Measurements from ENCODE around the gene TEX29.

TEX29 gene

DNA sequence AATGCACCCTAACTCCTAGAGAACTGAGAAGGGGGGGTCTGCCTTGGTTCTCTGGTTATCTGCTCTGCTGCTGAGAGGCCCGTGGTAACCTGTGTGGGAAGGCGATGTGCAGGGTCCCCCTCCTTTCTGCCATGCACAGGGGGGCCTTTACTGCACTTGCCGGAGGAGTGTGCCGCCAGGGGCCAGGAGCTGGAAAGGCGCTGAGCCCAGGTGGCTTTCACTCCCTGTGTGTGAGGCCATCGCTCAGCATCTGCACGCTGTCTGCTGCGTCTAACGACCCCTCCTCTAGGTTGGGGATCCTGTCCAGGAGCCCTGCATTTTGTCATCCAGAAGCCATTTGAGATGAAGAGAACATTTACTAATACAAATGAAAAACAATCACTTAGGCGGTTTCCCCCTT lies 37.0 kb upstream of the TEX29 start:
- Histone ChIP-seq H3K4me2 (ENCODE audit: low read length) (no peak overlapping the region), H4K20me1 (ENCODE audit: insufficient read depth, low read length) (no peaks in the 10 kb centered on the region), H3K4me1 (ENCODE audit: insufficient read depth, low read length, severe bottlenecking) (no peaks in the 10 kb centered on the region), H3K79me2 (ENCODE audit: insufficient read depth, low read length) (no peaks in the 10 kb centered on the region), H3K9me2 (ENCODE audit: low read depth, low read length) (no peaks in the 10 kb centered on the region), H2AFZ (ENCODE audit: low read length) (no peak overlapping the region), H3K9me3 (ENCODE audit: low read length) (no peaks in the 10 kb centered on the region), H3K9ac (ENCODE audit: low read length) (no peak overlapping the region), H3K27ac (ENCODE audit: low read depth, low read length, poor library complexity, severe bottlenecking) (no peak overlapping the region), H3K4me3 (ENCODE audit: low read depth, low read length, poor library complexity, severe bottlenecking) (no peak overlapping the region), H3K27me3 (ENCODE audit: insufficient read depth, low read length) (no peaks in the 10 kb centered on the region), H3F3A (ENCODE audit: insufficient read depth, low read length) (no peaks in the 10 kb centered on the region), H3K36me3 (ENCODE audit: insufficient read depth, low read length) (peaks cover 99% of the 10 kb centered on the region)
- TF ChIP-seq, protein P1, sequence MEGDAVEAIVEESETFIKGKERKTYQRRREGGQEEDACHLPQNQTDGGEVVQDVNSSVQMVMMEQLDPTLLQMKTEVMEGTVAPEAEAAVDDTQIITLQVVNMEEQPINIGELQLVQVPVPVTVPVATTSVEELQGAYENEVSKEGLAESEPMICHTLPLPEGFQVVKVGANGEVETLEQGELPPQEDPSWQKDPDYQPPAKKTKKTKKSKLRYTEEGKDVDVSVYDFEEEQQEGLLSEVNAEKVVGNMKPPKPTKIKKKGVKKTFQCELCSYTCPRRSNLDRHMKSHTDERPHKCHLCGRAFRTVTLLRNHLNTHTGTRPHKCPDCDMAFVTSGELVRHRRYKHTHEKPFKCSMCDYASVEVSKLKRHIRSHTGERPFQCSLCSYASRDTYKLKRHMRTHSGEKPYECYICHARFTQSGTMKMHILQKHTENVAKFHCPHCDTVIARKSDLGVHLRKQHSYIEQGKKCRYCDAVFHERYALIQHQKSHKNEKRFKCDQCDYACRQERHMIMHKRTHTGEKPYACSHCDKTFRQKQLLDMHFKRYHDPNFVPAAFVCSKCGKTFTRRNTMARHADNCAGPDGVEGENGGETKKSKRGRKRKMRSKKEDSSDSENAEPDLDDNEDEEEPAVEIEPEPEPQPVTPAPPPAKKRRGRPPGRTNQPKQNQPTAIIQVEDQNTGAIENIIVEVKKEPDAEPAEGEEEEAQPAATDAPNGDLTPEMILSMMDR (IDR thresholded peaks at IDR 0.05; ENCODE audit: low read length) = no peak
- TF ChIP-seq EZH2 (IDR thresholded peaks at IDR 0.05; ENCODE audit: borderline replicate concordance, low read length) = no peak

DNA sequence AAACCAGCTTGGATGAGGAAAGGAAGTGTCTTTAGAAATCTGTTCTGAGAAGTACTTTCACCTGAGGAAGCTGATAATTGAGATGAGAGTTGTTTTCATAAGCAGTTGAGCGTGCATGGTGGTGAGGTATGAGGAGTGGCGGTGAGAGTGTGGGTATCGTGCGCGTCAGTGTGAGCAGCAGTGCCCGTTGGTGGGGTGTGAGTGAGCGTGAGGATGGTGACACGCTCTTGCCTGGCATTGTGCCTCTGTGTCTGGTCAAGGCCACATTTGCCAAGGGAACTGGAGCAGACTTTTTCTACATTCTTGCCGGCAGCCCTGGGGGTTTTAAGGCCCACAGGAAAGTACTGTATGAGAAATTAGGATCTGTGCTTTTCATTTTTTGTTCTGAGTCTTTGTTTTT lies 36.5 kb upstream of the TEX29 start:
- peaks cover 99% of the 10 kb centered on the region for H3K36me3 ChIP-seq (ENCODE audit: insufficient read depth, low read length)
- H3K9me3 ChIP-seq (ENCODE audit: low read length) = no peaks in the 10 kb centered on the region
- H3F3A ChIP-seq (ENCODE audit: insufficient read depth, low read length) = no peaks in the 10 kb centered on the region
- no peaks in the 10 kb centered on the region for H3K79me2 ChIP-seq (ENCODE audit: insufficient read depth, low read length)
- H3K27ac ChIP-seq (ENCODE audit: low read depth, low read length, poor library complexity, severe bottlenecking) = no peak overlapping the region
- H3K4me1 ChIP-seq (ENCODE audit: insufficient read depth, low read length, severe bottlenecking) = no peaks in the 10 kb centered on the region
- H3K4me3 ChIP-seq (ENCODE audit: low read depth, low read length, poor library complexity, severe bottlenecking) = no peak overlapping the region
- no peak for TF ChIP-seq EZH2 (IDR thresholded peaks at IDR 0.05; ENCODE audit: borderline replicate concordance, low read length)
- TF ChIP-seq, protein P1 (IDR thresholded peaks at IDR 0.05; ENCODE audit: low read length) = no peak
- no peak overlapping the region for H3K4me2 ChIP-seq (ENCODE audit: low read length)
- H3K9ac ChIP-seq (ENCODE audit: low read length) = no peak overlapping the region
- no peaks in the 10 kb centered on the region for H3K27me3 ChIP-seq (ENCODE audit: insufficient read depth, low read length)
- H2AFZ ChIP-seq (ENCODE audit: low read length) = no peak overlapping the region
- no peaks in the 10 kb centered on the region for H4K20me1 ChIP-seq (ENCODE audit: insufficient read depth, low read length)
- H3K9me2 ChIP-seq (ENCODE audit: low read depth, low read length) = no peaks in the 10 kb centered on the region

DNA sequence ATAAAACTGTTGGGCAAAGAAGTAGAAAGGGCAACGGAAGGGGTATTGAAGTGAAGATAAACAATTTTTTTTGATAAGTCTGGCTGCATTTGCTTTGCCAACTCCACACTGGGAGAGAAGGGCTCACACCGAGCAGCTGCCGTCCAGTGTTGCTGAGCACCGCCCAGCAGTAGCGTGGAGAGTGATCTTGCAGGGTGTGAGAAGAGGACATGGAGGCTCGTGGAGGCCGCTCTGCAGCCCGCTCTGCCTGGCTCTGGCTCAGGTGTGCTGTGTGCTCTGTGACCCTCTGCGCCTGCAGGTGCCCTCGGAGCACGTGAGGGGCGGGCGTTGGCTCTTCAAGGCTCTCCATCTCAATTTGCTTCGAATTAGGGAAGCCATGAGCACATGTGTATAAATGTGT lies 35.9 kb upstream of the TEX29 start:
- H3K27ac ChIP-seq (ENCODE audit: low read depth, low read length, poor library complexity, severe bottlenecking) = no peak overlapping the region
- peaks cover 99% of the 10 kb centered on the region for H3K36me3 ChIP-seq (ENCODE audit: insufficient read depth, low read length)
- no peak overlapping the region for H3K4me3 ChIP-seq (ENCODE audit: low read depth, low read length, poor library complexity, severe bottlenecking)
- no peak for TF ChIP-seq EZH2 (IDR thresholded peaks at IDR 0.05; ENCODE audit: borderline replicate concordance, low read length)
- TF ChIP-seq, protein P1 (IDR thresholded peaks at IDR 0.05; ENCODE audit: low read length) = no peak
- H3K9me2 ChIP-seq (ENCODE audit: low read depth, low read length) = no peaks in the 10 kb centered on the region
- H3K9me3 ChIP-seq (ENCODE audit: low read length) = no peaks in the 10 kb centered on the region
- no peak overlapping the region for H3K9ac ChIP-seq (ENCODE audit: low read length)
- no peaks in the 10 kb centered on the region for H3K79me2 ChIP-seq (ENCODE audit: insufficient read depth, low read length)
- no peaks in the 10 kb centered on the region for H3K27me3 ChIP-seq (ENCODE audit: insufficient read depth, low read length)
- no peak overlapping the region for H3K4me2 ChIP-seq (ENCODE audit: low read length)
- no peaks in the 10 kb centered on the region for H4K20me1 ChIP-seq (ENCODE audit: insufficient read depth, low read length)
- no peak overlapping the region for H2AFZ ChIP-seq (ENCODE audit: low read length)
- no peaks in the 10 kb centered on the region for H3F3A ChIP-seq (ENCODE audit: insufficient read depth, low read length)
- no peaks in the 10 kb centered on the region for H3K4me1 ChIP-seq (ENCODE audit: insufficient read depth, low read length, severe bottlenecking)

All from OCI-LY1 (cell line).